Measurements from ENCODE around the gene HECTD4.

HECTD4 gene

GRCh38 chr12:112196196-112196875 is 185.9 kb downstream of the HECTD4 start:
- Histone ChIP-seq H3K36me3 (ENCODE audit: control insufficient read depth in 4 of 4, insufficient read depth in 4 of 4, low read length in 3 of 4) (peaks cover 14 to 73% (median 51%) of the 10 kb centered on the region in 4 experiments), H3K27ac (ENCODE audit: insufficient read depth in 1 of 2, low read depth in 1 of 2, low read length in 2 of 2, poor library complexity in 1 of 2, severe bottlenecking in 2 of 2) (no peak overlapping the region), H3K9me3 (ENCODE audit: control extremely low read depth in 1 of 5, control insufficient read depth in 4 of 5, insufficient read depth in 2 of 5, low read depth in 1 of 5, low read length in 4 of 5) (no peaks in the 10 kb centered on the region), H3K4me3 (ENCODE audit: control insufficient read depth in 1 of 7, extremely low read depth in 1 of 7, insufficient read depth in 4 of 7, low read depth in 2 of 7, low read length in 6 of 7) (no peak overlapping the region), H3K27me3 (replicated peaks in 2 of 5; ENCODE audit: control insufficient read depth in 4 of 5, insufficient read depth in 5 of 5, low read length in 4 of 5) (no peaks in the 10 kb centered on the region), H3K4me1 (ENCODE audit: control extremely low read depth in 1 of 4, control insufficient read depth in 4 of 4, insufficient read depth in 4 of 4, low read length in 3 of 4) (no peaks in the 10 kb centered on the region)
- ChIA-PET CTCF (interaction anchor here (0.6 to 8.7 kb wide), 2 partner anchors 151 to 190 kb away, joined by 3 to 67 read pairs; no protein-coding TSS in a partner anchor), POLR2A (interaction anchor here (0.7 kb wide), 1 partner anchor 1162 kb away, joined by 3 read pairs; no protein-coding TSS in a partner anchor)
- WGBS (ENCODE audit: insufficient coverage) = 96% methylated on average over 9 of the region's 9 CpGs
- peak in 1 of 3 donors; percentile 14 for DNase-seq

GRCh38 chr12:112194601-112195247 is 187.5 kb downstream of the HECTD4 start:
- no peak overlapping the region for H3K27ac ChIP-seq (ENCODE audit: insufficient read depth in 1 of 2, low read depth in 1 of 2, low read length in 2 of 2, poor library complexity in 1 of 2, severe bottlenecking in 2 of 2)
- POLR2A ChIA-PET = no interaction called here
- 97% methylated on average over 20 of the region's 20 CpGs for WGBS (ENCODE audit: insufficient coverage)
- no peaks in the 10 kb centered on the region for H3K9me3 ChIP-seq (ENCODE audit: control extremely low read depth in 1 of 5, control insufficient read depth in 4 of 5, insufficient read depth in 2 of 5, low read depth in 1 of 5, low read length in 4 of 5)
- H3K4me3 ChIP-seq (ENCODE audit: control insufficient read depth in 1 of 7, extremely low read depth in 1 of 7, insufficient read depth in 4 of 7, low read depth in 2 of 7, low read length in 6 of 7) = no peak overlapping the region
- CTCF ChIA-PET = interaction anchor here (1.0 to 8.7 kb wide), 2 partner anchors 9 to 192 kb away, joined by 3 to 67 read pairs; no protein-coding TSS in a partner anchor
- peaks cover 9 to 74% (median 58%) of the 10 kb centered on the region in 4 experiments for H3K36me3 ChIP-seq (ENCODE audit: control insufficient read depth in 4 of 4, insufficient read depth in 4 of 4, low read length in 3 of 4)
- H3K4me1 ChIP-seq (ENCODE audit: control extremely low read depth in 1 of 4, control insufficient read depth in 4 of 4, insufficient read depth in 4 of 4, low read length in 3 of 4) = no peaks in the 10 kb centered on the region
- no peaks in the 10 kb centered on the region for H3K27me3 ChIP-seq (replicated peaks in 2 of 5; ENCODE audit: control insufficient read depth in 4 of 5, insufficient read depth in 5 of 5, low read length in 4 of 5)
- DNase-seq = no peak

GRCh38 chr12:112192475-112192874 is 189.8 kb downstream of the HECTD4 start:
- H3K4me1 ChIP-seq (ENCODE audit: control extremely low read depth in 1 of 4, control insufficient read depth in 4 of 4, insufficient read depth in 4 of 4, low read length in 3 of 4) = no peaks in the 10 kb centered on the region
- peaks cover 10 to 74% (median 56%) of the 10 kb centered on the region in 4 experiments for H3K36me3 ChIP-seq (ENCODE audit: control insufficient read depth in 4 of 4, insufficient read depth in 4 of 4, low read length in 3 of 4)
- CTCF ChIA-PET = interaction anchor here (1.2 to 1.7 kb wide), 2 partner anchors 9 to 195 kb away, joined by 3 to 5 read pairs; no protein-coding TSS in a partner anchor
- WGBS (ENCODE audit: insufficient coverage) = 100% methylated on average over 8 of the region's 13 CpGs
- H3K27me3 ChIP-seq (replicated peaks in 2 of 5; ENCODE audit: control insufficient read depth in 4 of 5, insufficient read depth in 5 of 5, low read length in 4 of 5) = no peaks in the 10 kb centered on the region
- POLR2A ChIA-PET = interaction anchor here (1.1 kb wide), 1 partner anchor 11 kb away, joined by 3 read pairs; no protein-coding TSS in a partner anchor
- H3K4me3 ChIP-seq (ENCODE audit: control insufficient read depth in 1 of 7, extremely low read depth in 1 of 7, insufficient read depth in 4 of 7, low read depth in 2 of 7, low read length in 6 of 7) = no peak overlapping the region
- H3K27ac ChIP-seq (ENCODE audit: insufficient read depth in 1 of 2, low read depth in 1 of 2, low read length in 2 of 2, poor library complexity in 1 of 2, severe bottlenecking in 2 of 2) = no peak overlapping the region
- no peak for DNase-seq
- H3K9me3 ChIP-seq (ENCODE audit: control extremely low read depth in 1 of 5, control insufficient read depth in 4 of 5, insufficient read depth in 2 of 5, low read depth in 1 of 5, low read length in 4 of 5) = no peaks in the 10 kb centered on the region

GRCh38 chr12:112191840-112192321 is 190.3 kb downstream of the HECTD4 start:
- no peak overlapping the region for H3K4me3 ChIP-seq (ENCODE audit: control insufficient read depth in 1 of 7, extremely low read depth in 1 of 7, insufficient read depth in 4 of 7, low read depth in 2 of 7, low read length in 6 of 7)
- CTCF ChIA-PET = interaction anchor here (0.8 to 1.7 kb wide), 2 partner anchors 7 to 195 kb away, joined by 3 to 5 read pairs; no protein-coding TSS in a partner anchor
- no peak overlapping the region for H3K27ac ChIP-seq (ENCODE audit: insufficient read depth in 1 of 2, low read depth in 1 of 2, low read length in 2 of 2, poor library complexity in 1 of 2, severe bottlenecking in 2 of 2)
- POLR2A ChIA-PET = interaction anchor here (1.1 kb wide), 1 partner anchor 11 kb away, joined by 3 read pairs; no protein-coding TSS in a partner anchor
- H3K27me3 ChIP-seq (replicated peaks in 2 of 5; ENCODE audit: control insufficient read depth in 4 of 5, insufficient read depth in 5 of 5, low read length in 4 of 5) = no peaks in the 10 kb centered on the region
- peaks cover 10 to 74% (median 55%) of the 10 kb centered on the region in 4 experiments for H3K36me3 ChIP-seq (ENCODE audit: control insufficient read depth in 4 of 4, insufficient read depth in 4 of 4, low read length in 3 of 4)
- WGBS (ENCODE audit: insufficient coverage) = 91% methylated on average over 4 of the region's 4 CpGs
- no peaks in the 10 kb centered on the region for H3K4me1 ChIP-seq (ENCODE audit: control extremely low read depth in 1 of 4, control insufficient read depth in 4 of 4, insufficient read depth in 4 of 4, low read length in 3 of 4)
- no peaks in the 10 kb centered on the region for H3K9me3 ChIP-seq (ENCODE audit: control extremely low read depth in 1 of 5, control insufficient read depth in 4 of 5, insufficient read depth in 2 of 5, low read depth in 1 of 5, low read length in 4 of 5)
- no peak for DNase-seq

- Histone ChIP-seq H3K27ac (ENCODE audit: insufficient read depth in 1 of 2, low read depth in 1 of 2, low read length in 2 of 2, poor library complexity in 1 of 2, severe bottlenecking in 2 of 2) (no peak overlapping the region), H3K9me3 (ENCODE audit: control extremely low read depth in 1 of 5, control insufficient read depth in 4 of 5, insufficient read depth in 2 of 5, low read depth in 1 of 5, low read length in 4 of 5) (no peaks in the 10 kb centered on the region), H3K27me3 (replicated peaks in 2 of 5; ENCODE audit: control insufficient read depth in 4 of 5, insufficient read depth in 5 of 5, low read length in 4 of 5) (no peaks in the 10 kb centered on the region), H3K36me3 (ENCODE audit: control insufficient read depth in 4 of 4, insufficient read depth in 4 of 4, low read length in 3 of 4) (peaks cover 10 to 71% (median 55%) of the 10 kb centered on the region in 4 experiments), H3K4me1 (ENCODE audit: control extremely low read depth in 1 of 4, control insufficient read depth in 4 of 4, insufficient read depth in 4 of 4, low read length in 3 of 4) (no peaks in the 10 kb centered on the region), H3K4me3 (ENCODE audit: control insufficient read depth in 1 of 7, extremely low read depth in 1 of 7, insufficient read depth in 4 of 7, low read depth in 2 of 7, low read length in 6 of 7) (no peak overlapping the region)
- no peak for DNase-seq
- POLR2A ChIA-PET = no interaction called here
- WGBS (ENCODE audit: insufficient coverage) = no CpG with 5 or more reads among the region's 2 CpGs
- CTCF ChIA-PET = interaction anchor here (0.8 kb wide), 1 partner anchor 8 kb away, joined by 3 read pairs; no protein-coding TSS in a partner anchor
These were observed 191.0 kb downstream of the HECTD4 start for GRCh38 chr12:112191201-112191600.

GRCh38 chr12:112190231-112191025 is 191.8 kb downstream of the HECTD4 start:
- WGBS (ENCODE audit: insufficient coverage) = 100% methylated on average over 3 of the region's 5 CpGs
- DNase-seq = no peak
- POLR2A ChIA-PET = no interaction called here
- Histone ChIP-seq H3K27ac (ENCODE audit: insufficient read depth in 1 of 2, low read depth in 1 of 2, low read length in 2 of 2, poor library complexity in 1 of 2, severe bottlenecking in 2 of 2) (no peak overlapping the region), H3K9me3 (ENCODE audit: control extremely low read depth in 1 of 5, control insufficient read depth in 4 of 5, insufficient read depth in 2 of 5, low read depth in 1 of 5, low read length in 4 of 5) (no peaks in the 10 kb centered on the region), H3K4me3 (ENCODE audit: control insufficient read depth in 1 of 7, extremely low read depth in 1 of 7, insufficient read depth in 4 of 7, low read depth in 2 of 7, low read length in 6 of 7) (no peak overlapping the region), H3K27me3 (replicated peaks in 2 of 5; ENCODE audit: control insufficient read depth in 4 of 5, insufficient read depth in 5 of 5, low read length in 4 of 5) (no peaks in the 10 kb centered on the region), H3K4me1 (ENCODE audit: control extremely low read depth in 1 of 4, control insufficient read depth in 4 of 4, insufficient read depth in 4 of 4, low read length in 3 of 4) (no peaks in the 10 kb centered on the region), H3K36me3 (ENCODE audit: control insufficient read depth in 4 of 4, insufficient read depth in 4 of 4, low read length in 3 of 4) (peaks cover 13 to 73% (median 56%) of the 10 kb centered on the region in 4 experiments)
- CTCF ChIA-PET = no interaction called here

All from common myeloid progenitor, CD34-positive (primary cell).